ENCODE measurements around the gene MKRN3. TPM values are rescaled to one million over a fixed set of nuclear protein-coding genes. Genes with fewer than 3 reads are reported as not detected.

MKRN3 gene
- total and polyA plus RNA-seq, 2 of the 8 experiments (the other 6 are each of a cell fraction or from before 2014, with no cell fraction given) = not detected

DNA sequence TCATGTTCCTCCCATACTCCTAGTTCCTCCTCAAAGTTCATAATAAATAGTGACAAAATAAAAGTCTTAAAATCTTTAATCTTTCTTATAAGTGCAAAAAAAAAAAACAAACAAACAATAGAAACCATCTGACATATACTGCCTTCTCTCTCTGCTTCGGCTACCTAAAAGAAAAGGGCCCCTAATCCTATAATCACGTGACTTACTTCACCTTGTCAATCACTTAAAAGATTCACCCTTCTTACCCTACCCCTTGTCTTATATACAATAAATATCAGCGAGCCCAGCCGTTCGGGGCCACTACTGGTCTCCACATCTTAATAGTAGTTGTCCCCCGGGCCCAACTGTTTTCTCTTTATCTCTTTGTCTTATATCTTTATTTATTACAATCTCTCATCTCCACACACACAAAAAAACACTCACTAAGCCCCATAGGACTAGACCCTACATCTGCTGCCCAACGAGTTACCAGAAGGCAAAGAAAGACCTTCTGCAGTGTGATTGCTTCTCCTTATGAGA, 28.8 kb downstream of the MKRN3 start (continued):
- TF ChIP-seq, protein P1, sequence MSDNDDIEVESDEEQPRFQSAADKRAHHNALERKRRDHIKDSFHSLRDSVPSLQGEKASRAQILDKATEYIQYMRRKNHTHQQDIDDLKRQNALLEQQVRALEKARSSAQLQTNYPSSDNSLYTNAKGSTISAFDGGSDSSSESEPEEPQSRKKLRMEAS (IDR thresholded peaks at IDR 0.05) = no peak
- TF ChIP-seq YY1 (IDR thresholded peaks at IDR 0.05; ENCODE audit: low read depth, low read length) (no peak), EGR1 (IDR thresholded peaks at IDR 0.05; ENCODE audit: borderline replicate concordance, low read depth, low read length) (no peak)

Data from H1 (cell line).